Neural progenitor cell (in vitro differentiated cells): ENCODE measurements around the gene DEAF1. TPM values are rescaled to one million over a fixed set of nuclear protein-coding genes. Genes with fewer than 3 reads are reported as not detected.

Experiments used
- DNase-seq: peaks from one replicate; pipeline ENCODE4 v3.0.0-alpha.2; 2016; ENCODE audit warnings: low spot score
- H2AFZ ChIP-seq: fragments of 200-600 bp; sonication (generic); replicated peaks from 2 replicates; pipeline ENCODE4 v1.6.1; 2016; ENCODE audit warnings: antibody characterized with exemption
- H3F3A ChIP-seq: fragments of 200-600 bp; sonication (generic); 2 replicates; pipeline ENCODE4 v1.6.1; 2016; ENCODE audit warnings: antibody characterized with exemption, low read depth
- H3K27ac ChIP-seq: fragments of 200-600 bp; sonication (generic); 2 replicates; pipeline ENCODE4 v1.5.1; 2016; ENCODE audit warnings: mild to moderate bottlenecking
- H3K27me3 ChIP-seq: fragments of 200-600 bp; sonication (generic); 2 replicates; pipeline ENCODE4 v1.6.1; 2016; ENCODE audit warnings: mild to moderate bottlenecking, moderate library complexity
- H3K36me3 ChIP-seq: fragments of 200-600 bp; sonication (generic); 2 replicates; pipeline ENCODE4 v1.5.1; 2016
- H3K4me1 ChIP-seq: fragments of 200-600 bp; sonication (generic); 2 replicates; pipeline ENCODE4 v1.6.1; 2016; ENCODE audit warnings: mixed run types
- H3K4me2 ChIP-seq: fragments of 200-600 bp; sonication (generic); 2 replicates; pipeline ENCODE4 v1.6.1; 2016
- H3K4me3 ChIP-seq: fragments of 200-600 bp; sonication (generic); 2 replicates; pipeline ENCODE4 v1.5.1; 2016
- H3K79me2 ChIP-seq: fragments of 200-600 bp; sonication (generic); 2 replicates; pipeline ENCODE4 v1.6.1; 2016; ENCODE audit warnings: low read depth
- H3K9ac ChIP-seq: fragments of 200-600 bp; sonication (generic); 2 replicates; pipeline ENCODE4 v1.6.1; 2016
- H3K9me3 ChIP-seq: fragments of 200-600 bp; sonication (generic); 2 replicates; pipeline ENCODE4 v1.5.1; 2016; ENCODE audit warnings: low read depth
- H4K20me1 ChIP-seq: fragments of 200-600 bp; sonication (generic); 2 replicates; pipeline ENCODE4 v1.6.1; 2016; ENCODE audit warnings: low read depth
- H3K27ac Mint-ChIP-seq: 3 replicates; pipeline ENCODE4 v1.8.0; 2021; ENCODE audit warnings: mixed read lengths
- H3K27me3 Mint-ChIP-seq: 2 replicates; pipeline ENCODE4 v1.8.0; 2022; ENCODE audit warnings: low read depth, mild to moderate bottlenecking, inconsistent platforms, moderate library complexity, mixed read lengths; ENCODE audit not compliant: insufficient read depth
- H3K36me3 Mint-ChIP-seq: 3 replicates; pipeline ENCODE4 v1.8.0; 2021; ENCODE audit warnings: mixed read lengths
- H3K4me1 Mint-ChIP-seq: 3 replicates; pipeline ENCODE4 v1.8.0; 2021; ENCODE audit warnings: mixed read lengths
- H3K4me3 Mint-ChIP-seq: 3 replicates; pipeline ENCODE4 v1.8.0; 2021; ENCODE audit warnings: mild to moderate bottlenecking, moderate library complexity, mixed read lengths
- H3K9me3 Mint-ChIP-seq: 3 replicates; pipeline ENCODE4 v1.8.0; 2020; ENCODE audit warnings: mixed read lengths
- CTCF ChIP-seq: fragments of 200-600 bp; sonication (generic); IDR thresholded peaks from 2 replicates; pipeline ENCODE4 v1.5.1; 2017; ENCODE audit warnings: antibody characterized with exemption, mild to moderate bottlenecking
- EZH2 ChIP-seq: fragments of 200-600 bp; sonication (generic); IDR thresholded peaks from 2 replicates; pipeline ENCODE4 v1.6.1; 2017; ENCODE audit warnings: antibody characterized with exemption, mild to moderate bottlenecking, moderate library complexity
- EZH2phosphoT487 ChIP-seq: fragments of 200-600 bp; sonication (generic); IDR thresholded peaks from 2 replicates; pipeline ENCODE4 v1.6.1; 2017; ENCODE audit warnings: antibody characterized with exemption
- total RNA-seq: library from RNA; depleted of rRNA; stranded (reverse); fragments of >200 nt; gene quantifications from 2 replicates; pipeline ENCODE4 v1.2.3, GENCODE V29; 2015; ENCODE audit warnings: low replicate concordance

DEAF1 gene
- total RNA-seq, 1 donor from 2014 or later: 38.4 TPM

- Histone ChIP-seq H3F3A (peaks cover 56% of the 10 kb centered on the region), H3K36me3 (no peaks in the 10 kb centered on the region), H3K79me2 (no peaks in the 10 kb centered on the region), H2AFZ (no peak overlapping the region), H3K27ac (peak overlapping the region; percentile 96), H3K9ac (no peak overlapping the region), H3K9me3 (no peaks in the 10 kb centered on the region), H3K27me3 (peaks cover 48% of the 10 kb centered on the region), H3K4me1 (peaks cover 32% of the 10 kb centered on the region), H4K20me1 (peaks cover 48% of the 10 kb centered on the region), H3K4me2 (peak overlapping the region; percentile 95), H3K4me3 (peak overlapping the region; percentile 68)
- peak; percentile 72 for DNase-seq
- Mint-ChIP-seq H3K4me3 (peak overlapping the region; percentile 86), H3K36me3 (peaks cover 2% of the 10 kb centered on the region), H3K27ac (peak overlapping the region; percentile 4), H3K4me1 (peaks cover 30% of the 10 kb centered on the region), H3K9me3 (no peaks in the 10 kb centered on the region), H3K27me3 (peaks cover 37% of the 10 kb centered on the region)
- no peak for TF ChIP-seq CTCF
- no peak for TF ChIP-seq EZH2phosphoT487
- no peak for TF ChIP-seq EZH2
Observed at GRCh38 chr11:637593-638521, 57.2 kb downstream of the DEAF1 start.

- no peak for DNase-seq
- Histone ChIP-seq H2AFZ (no peak overlapping the region), H3K4me2 (peak overlapping the region; percentile 95), H3K79me2 (no peaks in the 10 kb centered on the region), H3K9ac (no peak overlapping the region), H3K9me3 (no peaks in the 10 kb centered on the region), H3K4me3 (peak overlapping the region; percentile 68), H4K20me1 (peaks cover 48% of the 10 kb centered on the region), H3K27ac (no peak overlapping the region), H3K4me1 (peaks cover 32% of the 10 kb centered on the region), H3F3A (peaks cover 56% of the 10 kb centered on the region), H3K36me3 (no peaks in the 10 kb centered on the region), H3K27me3 (peaks cover 48% of the 10 kb centered on the region)
- H3K36me3 Mint-ChIP-seq: peaks cover 6% of the 10 kb centered on the region
- H3K9me3 Mint-ChIP-seq: no peaks in the 10 kb centered on the region
- peaks cover 33% of the 10 kb centered on the region for H3K27me3 Mint-ChIP-seq
- peaks cover 31% of the 10 kb centered on the region for H3K4me1 Mint-ChIP-seq
- H3K4me3 Mint-ChIP-seq: peak overlapping the region; percentile 86
- no peak overlapping the region for H3K27ac Mint-ChIP-seq
- TF ChIP-seq EZH2 (no peak), CTCF (no peak), EZH2phosphoT487 (no peak)
Observed at GRCh38 chr11:637333-637592, 57.8 kb downstream of the DEAF1 start.

- no peak for TF ChIP-seq CTCF
- peak; percentile 53 for TF ChIP-seq EZH2phosphoT487
- peak; percentile 70 for TF ChIP-seq EZH2
- H3K4me2 ChIP-seq: peak within 1 kb of the TSS; percentile 95
- H3K4me1 ChIP-seq: peaks cover 32% of the 10 kb centered on the region
- Mint-ChIP-seq H3K36me3 (peaks cover 6% of the 10 kb centered on the region), H3K9me3 (no peaks in the 10 kb centered on the region), H3K27me3 (peaks cover 33% of the 10 kb centered on the region), H3K27ac (peak within 1 kb of the TSS; percentile 4), H3K4me3 (peak within 1 kb of the TSS; percentile 86), H3K4me1 (peaks cover 31% of the 10 kb centered on the region)
- no peaks in the 10 kb centered on the region for H3K36me3 ChIP-seq
- no peak within 1 kb of the TSS for H2AFZ ChIP-seq
- DNase-seq: peak; percentile 85
- peaks cover 48% of the 10 kb centered on the region for H3K27me3 ChIP-seq
- no peaks in the 10 kb centered on the region for H3K79me2 ChIP-seq
- peak within 1 kb of the TSS; percentile 96 for H3K27ac ChIP-seq
- H4K20me1 ChIP-seq: peaks cover 45% of the 10 kb centered on the region
- peaks cover 50% of the 10 kb centered on the region for H3F3A ChIP-seq
- peak within 1 kb of the TSS; percentile 68 for H3K4me3 ChIP-seq
- H3K9ac ChIP-seq: no peak within 1 kb of the TSS
- H3K9me3 ChIP-seq: no peaks in the 10 kb centered on the region
Observed at GRCh38 chr11:636511-637332, 58.3 kb downstream of the DEAF1 start, which contains the start of gene DRD4. Gene DRD4, plus strand, starts transcription at chr11:637269. Its CDS starts 36 bp downstream, at chr11:637305.
